Testis (tissue), 3 donors: ENCODE data around the gene RNF213. TPM values are rescaled to one million over a fixed set of nuclear protein-coding genes. Genes with fewer than 3 reads are reported as not detected.

ENCODE experiments used
- DNase-seq: peaks from one replicate; pipeline ENCODE4 v3.0.0-alpha.2; 2019
- H3K27ac ChIP-seq, 2 donors: fragments of 200-600 bp; sonication (generic); one replicate each; pipeline ENCODE4 v1.5.1; 2019
- H3K27me3 ChIP-seq: fragments of 200-600 bp; sonication (generic); one replicate; pipeline ENCODE4 v1.5.1; 2019
- H3K36me3 ChIP-seq: fragments of 200-600 bp; sonication (generic); one replicate; pipeline ENCODE4 v1.5.1; 2017; ENCODE audit warnings: low read depth; ENCODE audit errors: missing control alignments
- H3K4me1 ChIP-seq: fragments of 200-600 bp; sonication (generic); one replicate; pipeline ENCODE4 v1.5.1; 2019
- H3K4me3 ChIP-seq, 2 donors: fragments of 200-600 bp; sonication (generic); one replicate each; pipeline ENCODE4 v1.5.1; 2017 to 2019
- H3K9me3 ChIP-seq: fragments of 200-600 bp; sonication (generic); one replicate; pipeline ENCODE4 v1.5.1; 2017
- POLR2A ChIP-seq: fragments of 450-650 bp; IDR thresholded peaks from one replicate; pipeline ENCODE4 v1.6.1; 2017; ENCODE audit warnings: antibody characterized with exemption, mild to moderate bottlenecking, moderate library complexity
- WGBS, 2 donors: methylation state at CpG; one replicate each; pipeline ENCODE4 v1.1.5; 2018; 5-methylcytosine and 5-hydroxymethylcytosine counted together
- intact Hi-C: fragments of 100-400 bp; cut with DNase I; formaldehyde crosslinking; loops from one replicate; pipeline ENCODE4 v1.15.1; 2023; ENCODE audit warnings: low total_unique reads
- polyA plus RNA-seq: library from polyadenylated mRNA; stranded (reverse); fragments of 350-450 nt; fragmentation: Illumina TruSeq; extraction: RNeasy Lipid Tissue Mini Kit (QIAGEN cat#74804); gene quantifications from one replicate; pipeline ENCODE4 v1.2.3, GENCODE V29; 2014; ENCODE audit warnings: low read depth, low replicate concordance; ENCODE audit not compliant: insufficient read depth
- total RNA-seq, 2 donors: library from RNA; depleted of rRNA; stranded (reverse); fragments of >200 nt; gene quantifications; one replicate each; pipeline ENCODE4 v1.2.3, GENCODE V29; 2016
- TF ChIP-seq, protein P1 (sequence below), 3 experiments: fragments of 450-650 bp in 2 of 3; fragments of 200-600 bp in 1 of 3; sonication (generic) in 1 of 3; IDR thresholded peaks; one replicate each; pipeline ENCODE4 v1.5.1; 2016 to 2019; ENCODE audit warnings: antibody characterized with exemption in 3 of 3, mild to moderate bottlenecking in 2 of 3, moderate library complexity in 1 of 3

RNF213 gene
- total and polyA plus RNA-seq, 3 donors from 2014 or later = 25.3 to 68.9 (median 66.9) TPM

DNA sequence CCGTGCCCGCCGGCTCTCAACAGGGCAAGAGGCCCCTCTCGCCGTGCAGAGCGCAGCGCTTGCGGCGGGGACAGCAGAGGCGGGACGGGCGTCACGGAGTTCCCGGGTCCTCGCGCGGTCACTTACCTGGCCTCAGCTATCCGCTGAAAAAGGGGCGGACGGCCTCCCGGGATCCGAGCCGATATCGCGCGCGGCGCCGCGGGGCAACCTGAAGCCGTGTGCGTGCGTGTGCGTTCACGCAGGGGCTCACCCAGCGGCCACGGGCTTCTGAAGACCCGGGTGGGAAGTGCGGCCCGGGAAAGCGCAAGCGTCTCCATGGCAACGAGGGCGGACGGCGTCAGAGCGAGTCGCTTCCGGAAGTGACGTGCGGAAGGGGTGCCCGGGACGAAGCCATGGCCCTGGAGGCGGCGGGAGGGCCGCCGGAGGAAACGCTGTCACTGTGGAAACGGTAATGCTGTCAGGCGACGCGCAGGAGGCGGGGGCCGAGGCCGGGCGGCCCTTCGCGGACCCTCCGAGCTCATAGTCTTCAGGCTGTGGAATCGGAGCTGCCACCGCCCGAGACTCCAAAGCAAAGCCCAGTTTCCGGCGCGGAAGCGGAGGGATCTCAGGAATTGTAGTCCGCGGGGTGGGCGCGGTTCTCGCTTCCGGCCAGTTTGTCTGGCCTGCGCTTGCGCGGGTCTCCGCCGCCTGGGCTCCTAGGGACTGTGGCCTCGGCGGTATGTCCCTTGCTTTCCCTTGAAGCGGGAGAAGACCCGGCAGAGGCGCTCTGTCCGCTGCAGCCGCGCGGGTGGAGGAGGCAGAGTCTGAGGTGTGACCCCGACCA is 154.4 kb downstream of the RNF213 start, which contains the start of gene ENDOV:
Gene ENDOV (plus strand): TSS at position 365 of the 823 bp plus-strand sequence. CDS start 28 bp downstream, at position 393.
- Histone ChIP-seq H3K4me3 (peak within 1 kb of the TSS; percentile 86 to 98), H3K36me3 (no peaks in the 10 kb centered on the region), H3K4me1 (peaks cover 14% of the 10 kb centered on the region), H3K9me3 (no peaks in the 10 kb centered on the region), H3K27me3 (no peaks in the 10 kb centered on the region), H3K27ac (peak within 1 kb of the TSS; percentile 98 to 99)
- WGBS, 2 donors = 0% methylated on average over 12 to 89 of the region's 97 CpGs
- intact Hi-C loops = no loop called here
- TF ChIP-seq, protein P1, sequence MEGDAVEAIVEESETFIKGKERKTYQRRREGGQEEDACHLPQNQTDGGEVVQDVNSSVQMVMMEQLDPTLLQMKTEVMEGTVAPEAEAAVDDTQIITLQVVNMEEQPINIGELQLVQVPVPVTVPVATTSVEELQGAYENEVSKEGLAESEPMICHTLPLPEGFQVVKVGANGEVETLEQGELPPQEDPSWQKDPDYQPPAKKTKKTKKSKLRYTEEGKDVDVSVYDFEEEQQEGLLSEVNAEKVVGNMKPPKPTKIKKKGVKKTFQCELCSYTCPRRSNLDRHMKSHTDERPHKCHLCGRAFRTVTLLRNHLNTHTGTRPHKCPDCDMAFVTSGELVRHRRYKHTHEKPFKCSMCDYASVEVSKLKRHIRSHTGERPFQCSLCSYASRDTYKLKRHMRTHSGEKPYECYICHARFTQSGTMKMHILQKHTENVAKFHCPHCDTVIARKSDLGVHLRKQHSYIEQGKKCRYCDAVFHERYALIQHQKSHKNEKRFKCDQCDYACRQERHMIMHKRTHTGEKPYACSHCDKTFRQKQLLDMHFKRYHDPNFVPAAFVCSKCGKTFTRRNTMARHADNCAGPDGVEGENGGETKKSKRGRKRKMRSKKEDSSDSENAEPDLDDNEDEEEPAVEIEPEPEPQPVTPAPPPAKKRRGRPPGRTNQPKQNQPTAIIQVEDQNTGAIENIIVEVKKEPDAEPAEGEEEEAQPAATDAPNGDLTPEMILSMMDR (IDR thresholded peaks at IDR 0.05) = peak in 1 of 3 experiments; percentile 20
- TF ChIP-seq POLR2A = no peak
- DNase-seq = peak; percentile 97

DNA sequence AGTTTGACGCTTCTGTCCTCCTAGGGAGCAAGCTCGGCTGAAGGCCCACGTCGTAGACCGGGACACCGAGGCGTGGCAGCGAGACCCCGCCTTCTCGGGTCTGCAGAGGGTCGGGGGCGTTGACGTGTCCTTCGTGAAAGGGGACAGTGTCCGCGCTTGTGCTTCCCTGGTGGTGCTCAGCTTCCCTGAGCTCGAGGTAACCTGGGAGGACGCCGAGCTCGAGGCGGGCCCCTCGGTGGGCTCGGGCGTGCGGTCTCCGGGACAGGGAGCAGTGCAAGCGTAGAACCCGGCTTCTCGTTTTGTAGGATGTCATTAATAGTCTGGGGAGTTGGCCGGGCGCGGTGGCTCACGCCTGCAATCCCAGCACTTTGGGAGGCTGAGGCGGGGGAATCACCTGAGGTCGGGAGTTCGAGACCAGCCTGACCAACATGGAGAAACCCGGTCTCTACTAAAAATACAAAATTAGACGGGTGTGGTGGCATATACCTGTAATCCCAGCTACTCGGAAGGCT is 155.0 kb downstream of the RNF213 start:
- no peak for TF ChIP-seq POLR2A
- TF ChIP-seq, protein P1 (IDR thresholded peaks at IDR 0.05) = no peak
- Histone ChIP-seq H3K27me3 (no peaks in the 10 kb centered on the region), H3K4me3 (peak overlapping the region; percentile 86 to 98), H3K36me3 (no peaks in the 10 kb centered on the region), H3K4me1 (peaks cover 14% of the 10 kb centered on the region), H3K9me3 (no peaks in the 10 kb centered on the region), H3K27ac (peak overlapping the region; percentile 98 to 99)
- WGBS, 2 donors = 8 to 17% methylated on average over 4 to 39 of the region's 39 CpGs
- intact Hi-C loops = no loop called here
- DNase-seq = no peak

DNA sequence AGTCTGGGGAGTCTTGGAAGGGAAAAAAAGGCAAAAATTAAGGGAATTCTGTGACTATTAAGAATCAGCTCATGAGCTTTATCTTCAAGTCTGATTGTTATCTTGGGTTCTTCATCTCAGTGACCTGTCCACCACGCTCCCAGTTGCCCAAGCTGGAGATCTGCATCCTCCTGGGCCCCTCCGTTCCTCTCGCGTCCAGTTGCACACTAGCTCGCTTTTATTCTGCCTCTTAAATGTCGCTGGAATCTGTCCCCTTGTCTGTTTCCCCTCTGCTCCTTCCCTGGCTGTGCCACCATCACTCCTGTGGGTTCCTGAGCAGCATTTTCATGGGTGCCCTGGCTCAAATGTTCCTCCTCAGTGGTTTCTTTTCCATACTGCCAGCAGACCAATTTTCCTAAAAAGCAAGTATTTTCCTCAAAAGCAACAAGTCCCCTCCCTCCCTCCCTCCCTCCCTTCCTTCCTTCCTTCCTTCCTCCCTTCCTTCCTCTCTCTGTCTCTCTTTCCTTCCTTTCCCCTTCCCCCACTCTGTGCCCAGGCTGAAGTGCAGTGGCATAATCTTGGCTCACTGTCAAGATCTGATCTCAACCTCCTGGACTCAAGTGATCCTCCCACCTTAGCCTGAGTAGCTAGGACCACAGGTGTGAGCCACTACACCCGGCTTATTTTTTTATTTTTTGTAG is 155.7 kb downstream of the RNF213 start:
- no peaks in the 10 kb centered on the region for H3K36me3 ChIP-seq
- H3K27ac ChIP-seq = no peak overlapping the region
- TF ChIP-seq, protein P1 (IDR thresholded peaks at IDR 0.05) = no peak
- TF ChIP-seq POLR2A = no peak
- H3K9me3 ChIP-seq = no peaks in the 10 kb centered on the region
- DNase-seq = no peak
- 60 to 64% methylated on average over 7 of the region's 7 CpGs for WGBS, 2 donors
- intact Hi-C loops = no loop called here
- H3K4me1 ChIP-seq = peaks cover 14% of the 10 kb centered on the region
- peak overlapping the region in 1 of 2 donors; percentile 98 for H3K4me3 ChIP-seq
- H3K27me3 ChIP-seq = no peaks in the 10 kb centered on the region

DNA sequence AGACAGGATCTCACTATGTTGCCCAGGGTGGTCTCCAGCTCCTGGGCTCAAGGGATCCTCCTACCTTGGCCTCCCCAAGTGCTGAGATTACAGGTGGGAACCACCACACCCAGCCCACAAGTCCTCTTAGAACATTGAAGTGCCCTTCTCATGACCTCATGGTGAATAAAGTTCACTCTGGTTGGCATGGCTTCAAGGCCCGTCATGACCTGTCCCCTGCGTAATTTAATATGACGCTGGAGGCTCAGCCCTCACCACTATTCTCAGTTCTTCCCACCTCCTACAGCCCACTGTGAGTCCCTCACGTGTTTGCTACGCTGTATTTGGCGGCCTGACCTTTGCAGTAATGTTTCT is 156.3 kb downstream of the RNF213 start:
- intact Hi-C loops = no loop called here
- Histone ChIP-seq H3K36me3 (no peaks in the 10 kb centered on the region), H3K27me3 (no peaks in the 10 kb centered on the region), H3K4me1 (peaks cover 14% of the 10 kb centered on the region), H3K9me3 (no peaks in the 10 kb centered on the region), H3K4me3 (no peak overlapping the region), H3K27ac (no peak overlapping the region)
- WGBS, 2 donors = 89 to 93% methylated on average over 6 of the region's 6 CpGs
- DNase-seq = no peak
- TF ChIP-seq, protein P1 (IDR thresholded peaks at IDR 0.05) = no peak
- TF ChIP-seq POLR2A = no peak
